NCI-H1417 (cell line): ENCODE measurements around the gene ATOSB.
A peak's percentile ranks its signal among the peaks of the same experiment; 100 is the strongest.

Experiments
- DNase-seq, 3 experiments: peaks; one replicate each; lab custom pipeline; 2025; lab: John Stamatoyannopoulos, UW

The ATOSB gene

DNA sequence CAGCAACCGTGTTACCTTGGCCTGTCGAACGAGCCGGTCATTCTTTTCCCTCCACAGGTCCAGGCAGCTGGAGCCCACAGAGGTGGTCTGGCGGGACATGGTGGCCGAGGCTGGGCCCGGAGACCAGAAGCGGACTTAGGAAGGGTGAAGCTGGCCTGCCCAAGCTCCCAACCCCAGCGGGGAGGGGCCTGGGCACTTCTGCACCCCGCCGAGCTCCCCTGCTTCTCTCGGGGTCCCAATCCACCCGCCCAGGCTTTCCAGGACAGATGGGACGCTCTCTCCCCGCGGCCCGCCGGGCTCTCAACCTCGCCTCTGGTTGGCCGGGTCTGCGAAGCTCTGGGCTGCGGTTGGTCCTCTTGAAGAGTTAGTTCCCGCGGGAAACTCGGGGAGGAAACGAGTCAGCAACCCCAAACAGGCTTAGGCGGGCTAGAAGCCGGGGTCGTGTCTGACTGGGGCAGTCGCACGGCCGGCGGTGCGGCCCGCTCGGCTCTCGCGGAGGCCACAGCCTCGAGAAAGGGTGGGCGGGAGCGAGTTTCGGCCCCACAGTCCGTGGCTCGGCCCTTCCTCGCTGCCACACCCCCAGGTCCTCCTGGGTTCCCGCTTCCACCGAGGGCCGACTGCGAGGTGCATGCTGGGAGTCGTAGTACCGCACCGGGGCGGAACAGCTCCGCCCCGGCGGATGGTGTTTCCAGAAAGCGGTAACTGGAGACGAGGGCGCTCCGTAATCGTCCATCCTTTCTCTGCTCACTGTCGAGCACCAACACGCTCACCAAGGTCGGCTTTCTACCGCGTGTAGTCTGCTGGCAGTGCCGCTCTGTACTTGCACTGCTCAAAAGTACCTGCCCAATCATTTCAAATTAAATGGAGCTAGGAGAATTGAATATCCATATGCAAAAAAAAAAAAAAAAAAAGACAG lies 36.0 kb downstream of the ATOSB start, which contains the start of gene FANCG:
FANCG (minus strand) TSS at position 517 of the 916 bp plus-strand sequence; CDS start at position 99, 418 bp downstream.
- DNase-seq, result peak; percentile 89 to 93 (median 92)

DNA sequence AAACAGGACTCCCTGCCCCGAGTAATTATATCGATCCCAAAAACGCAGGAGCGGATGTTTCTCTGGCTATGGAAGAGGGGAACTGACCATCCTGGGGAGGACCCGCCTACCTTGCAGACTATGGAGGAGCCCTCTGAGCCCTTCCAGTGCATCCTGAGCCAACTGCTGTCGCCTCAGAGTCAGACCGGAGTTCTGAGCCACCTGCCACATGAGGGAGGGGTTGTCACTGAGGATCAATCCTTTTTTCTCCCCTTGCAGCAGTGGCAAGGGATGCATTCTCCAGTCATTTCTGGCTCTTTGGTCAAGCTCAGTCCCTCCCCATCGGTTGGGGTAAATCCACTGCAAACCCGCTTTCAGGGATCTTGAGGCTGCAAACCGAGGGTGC lies 36.6 kb downstream of the ATOSB start:
- peak in 2 of 3 experiments; percentile 36 to 60 for DNase-seq

DNA sequence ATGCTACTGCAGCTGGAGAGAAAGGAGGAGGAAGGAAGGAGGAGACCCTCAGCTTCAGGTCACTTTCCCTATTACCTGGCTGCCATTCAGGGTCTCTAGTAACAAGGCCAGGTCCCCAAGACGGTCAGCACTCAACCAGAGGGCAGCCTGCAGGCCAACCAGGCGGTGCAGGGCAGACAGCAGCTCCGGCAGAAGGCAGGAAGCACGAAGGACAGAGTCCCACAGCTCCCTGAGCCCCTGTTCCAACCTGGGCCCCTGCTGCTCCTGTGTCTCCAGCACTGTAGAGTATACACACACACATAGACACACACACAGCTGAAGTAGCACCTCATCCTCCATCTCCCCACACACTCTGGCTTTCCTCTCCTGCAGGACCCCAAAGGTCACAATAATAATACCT lies 37.6 kb downstream of the ATOSB start:
- no peak for DNase-seq

DNA sequence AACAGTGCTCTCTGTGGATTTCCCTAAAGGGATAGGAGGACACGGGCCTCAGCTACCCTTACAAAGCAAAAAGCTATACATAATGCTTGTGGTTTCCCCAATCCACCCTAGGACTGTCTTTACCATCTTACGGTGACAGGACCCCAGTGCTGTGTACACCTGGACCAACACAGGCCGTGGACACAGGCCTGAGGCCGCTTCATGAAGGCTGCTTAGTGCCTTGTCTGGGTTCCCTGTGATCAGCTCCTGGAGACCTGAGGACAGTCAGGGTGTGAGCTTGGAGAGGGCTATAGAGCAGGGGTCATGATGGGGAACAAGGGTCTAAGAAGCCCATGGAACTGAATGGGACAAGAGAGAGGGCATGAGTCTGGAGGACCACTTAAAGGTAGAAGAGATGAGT lies 38.8 kb downstream of the ATOSB start:
- DNase-seq, result no peak

DNA sequence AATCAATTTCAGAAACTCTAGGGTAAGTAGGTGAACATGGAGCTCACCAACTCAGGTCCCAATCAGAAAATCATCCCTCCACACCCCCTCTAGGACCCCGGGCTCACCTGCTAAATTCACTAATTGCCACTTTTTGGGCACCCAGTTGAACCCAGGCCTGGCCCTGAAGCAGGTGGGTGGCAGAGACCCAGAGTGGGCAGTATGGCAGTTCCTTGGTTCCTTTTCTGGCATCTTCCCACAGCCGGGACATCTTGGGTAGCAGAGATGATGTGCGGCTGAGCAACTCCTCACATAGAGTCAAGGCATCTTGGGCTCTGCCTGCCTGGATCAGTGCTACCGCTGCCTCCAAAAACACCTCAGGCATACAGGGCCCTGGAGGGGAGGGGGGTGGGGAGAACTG lies 40.3 kb downstream of the ATOSB start:
- no peak for DNase-seq

DNA sequence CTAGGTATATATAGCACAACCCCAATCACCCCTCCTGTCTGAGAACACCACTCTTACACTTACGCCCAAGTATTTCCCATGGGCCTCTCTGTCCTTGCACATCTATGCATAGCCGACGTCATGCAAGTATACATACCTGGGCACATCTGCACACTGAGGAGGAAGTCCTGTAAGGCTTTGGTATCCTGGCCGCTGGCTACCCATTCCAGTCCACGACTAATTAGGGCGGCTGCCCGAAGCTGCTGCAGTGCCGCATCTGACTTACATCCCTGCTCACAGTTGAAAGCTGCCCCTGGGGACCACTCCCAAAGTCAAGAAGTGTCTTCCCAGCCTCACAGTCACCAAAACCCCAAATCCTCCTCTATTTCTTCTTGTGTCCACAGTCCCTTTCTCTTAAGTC lies 40.9 kb downstream of the ATOSB start:
- DNase-seq, result no peak

DNA sequence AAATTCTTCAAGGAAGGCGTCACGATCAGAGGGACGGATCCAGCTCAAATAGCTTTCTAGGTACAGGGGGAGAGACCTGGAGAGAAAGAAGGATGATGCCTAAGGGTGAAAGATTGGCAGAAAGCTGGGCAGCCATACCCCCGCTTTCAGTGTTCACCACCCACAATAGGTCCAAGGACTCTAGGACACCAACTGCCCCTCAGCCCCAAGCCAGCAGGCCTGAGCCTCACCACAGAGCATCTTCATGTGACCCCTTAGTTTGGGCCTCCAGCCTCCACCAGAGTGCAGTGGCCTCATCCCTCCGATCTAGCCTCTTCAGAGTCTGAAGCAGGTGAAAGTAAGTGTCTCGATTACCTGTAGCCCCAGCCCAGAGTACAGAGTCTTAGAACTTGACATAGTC lies 41.5 kb downstream of the ATOSB start:
- DNase-seq, result no peak

DNA sequence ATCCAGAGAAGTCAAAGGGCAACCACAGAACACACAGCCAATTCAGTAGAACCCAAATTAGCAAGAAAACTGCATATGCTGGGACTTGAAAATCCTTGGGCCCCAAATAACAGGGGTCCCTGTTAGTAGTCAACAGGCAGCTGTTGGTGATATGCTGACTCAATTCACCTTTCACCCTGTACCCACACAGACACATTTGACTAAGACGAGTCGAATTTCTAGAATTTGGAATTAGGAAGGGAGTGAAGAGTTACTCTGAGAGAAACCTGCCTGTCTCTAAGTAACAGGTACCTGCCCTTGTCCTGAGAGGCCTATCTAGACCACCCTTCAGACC lies 42.4 kb downstream of the ATOSB start:
- DNase-seq, result no peak

DNA sequence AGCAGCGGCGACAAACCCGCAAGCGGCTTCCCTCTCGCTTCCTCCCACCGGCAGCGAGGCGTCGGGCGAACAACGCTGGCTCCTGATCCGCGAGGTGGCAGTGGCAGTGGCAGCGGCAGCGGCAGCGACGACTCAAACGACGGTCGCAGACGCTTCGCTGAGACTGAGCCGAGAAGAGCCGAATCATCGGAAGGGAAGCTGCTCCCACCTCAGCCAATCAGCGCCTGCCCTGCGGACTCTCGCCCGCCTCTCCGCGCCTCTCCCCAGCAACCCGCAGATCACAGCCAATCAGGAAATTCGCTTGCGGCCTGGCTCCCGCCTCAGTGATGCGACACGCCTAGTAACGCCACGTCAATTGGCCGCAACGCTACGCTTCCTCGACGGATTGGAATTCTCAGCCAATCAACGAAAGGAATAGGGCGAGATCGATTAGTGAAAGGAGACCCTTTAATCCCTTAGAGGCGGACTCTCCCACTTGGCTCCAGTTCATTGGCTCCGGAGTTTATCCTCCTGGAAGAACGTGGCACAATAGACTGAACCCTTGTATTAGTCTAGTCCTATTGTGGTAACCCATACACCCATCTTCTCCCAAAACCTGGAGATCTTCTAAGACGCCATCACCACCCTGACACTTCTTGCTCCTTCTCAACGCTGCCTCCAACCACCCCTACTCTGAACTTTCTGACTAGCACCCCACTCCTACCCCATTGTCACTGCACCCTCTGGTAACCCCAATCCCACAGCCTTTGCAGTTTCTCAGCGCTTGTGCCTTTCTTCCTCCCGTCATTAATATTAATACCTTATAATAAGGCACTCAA lies 43.0 kb downstream of the ATOSB start, which contains the start of gene VCP:
VCP (minus strand) TSS at position 165 of the 818 bp plus-strand sequence. CDS start 272 bp downstream, outside the sequence.
- DNase-seq, result peak; percentile 91 to 98 (median 94)

DNA sequence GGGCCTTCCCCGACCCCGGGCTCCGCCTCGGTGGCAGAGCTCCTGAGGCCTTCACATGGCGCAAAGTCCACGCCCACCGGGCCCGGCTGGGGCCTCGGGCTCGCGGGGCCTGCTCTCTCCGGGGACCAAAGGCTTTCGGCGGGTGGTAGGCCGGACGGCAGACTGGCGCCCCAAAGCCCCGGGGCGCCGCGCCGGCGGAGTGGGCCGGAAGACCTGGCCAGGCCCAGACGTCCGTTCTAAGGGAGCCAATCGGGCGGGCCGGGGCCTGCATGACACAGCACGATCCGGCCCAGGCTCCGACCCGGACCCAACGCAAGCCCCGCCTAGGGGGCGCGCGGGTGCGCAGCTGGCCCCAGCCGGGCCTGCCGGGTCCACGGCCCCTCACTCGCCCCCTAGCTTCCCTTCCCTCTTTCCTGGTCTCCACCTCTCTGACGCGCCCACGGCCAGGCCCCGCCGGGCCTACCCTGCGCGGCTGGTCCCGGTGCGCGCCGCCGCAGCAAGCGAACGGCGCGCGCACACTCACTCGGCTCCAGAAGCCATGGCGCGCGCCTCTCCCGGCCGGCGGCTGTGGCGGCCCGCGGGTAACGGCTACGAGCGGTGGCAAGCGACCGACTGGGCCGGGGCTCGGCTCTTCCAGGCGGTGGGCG lies 43.7 kb downstream of the ATOSB start:
- DNase-seq, result peak; percentile 68 to 90 (median 86)

DNA sequence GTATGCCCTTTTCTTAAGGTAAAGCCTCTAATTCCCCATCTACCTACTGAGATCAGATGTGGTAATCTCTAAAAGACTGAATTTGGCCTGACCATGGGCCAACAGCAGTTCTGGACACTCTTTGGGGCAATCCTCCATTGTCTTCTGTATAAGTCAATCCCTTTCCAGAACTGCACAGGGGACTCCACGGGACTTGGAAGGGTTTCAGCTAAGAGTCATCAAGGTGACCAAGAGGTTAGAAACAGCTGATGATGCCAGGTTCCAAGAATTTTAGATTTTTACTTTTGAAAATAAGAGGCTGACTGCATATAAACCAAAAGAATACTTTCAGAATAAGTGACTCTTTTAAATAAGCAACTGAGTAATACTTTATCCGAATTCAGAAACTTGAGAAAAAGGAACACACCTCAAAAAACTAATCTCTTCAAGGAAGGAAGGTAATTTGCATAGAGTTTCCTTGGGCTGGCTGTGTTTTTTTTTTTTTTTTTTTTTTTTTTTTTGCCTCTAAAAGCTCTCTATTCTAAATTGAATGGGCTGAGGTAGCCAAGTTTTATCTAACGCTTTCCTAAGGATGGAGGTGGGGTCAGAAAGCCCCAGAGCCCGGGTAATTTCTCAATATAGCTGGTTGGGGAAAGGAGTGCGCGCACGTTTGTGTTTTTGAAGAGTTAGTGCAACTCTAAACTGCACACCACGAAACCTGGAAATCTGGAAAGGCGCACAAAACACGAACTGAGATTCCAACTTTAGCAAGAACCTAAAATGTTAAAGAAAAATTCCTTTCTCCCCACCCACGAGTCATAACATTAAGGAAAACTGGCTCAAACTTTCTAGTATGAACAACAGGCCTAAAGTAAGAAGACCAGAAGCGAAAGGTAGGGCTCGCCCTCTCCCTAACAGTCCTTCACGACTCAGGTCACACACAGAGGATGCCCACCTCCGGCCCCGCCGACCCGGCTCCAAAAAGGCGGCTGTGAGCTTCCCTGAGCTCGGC lies 44.5 kb downstream of the ATOSB start:
- no peak for DNase-seq

DNA sequence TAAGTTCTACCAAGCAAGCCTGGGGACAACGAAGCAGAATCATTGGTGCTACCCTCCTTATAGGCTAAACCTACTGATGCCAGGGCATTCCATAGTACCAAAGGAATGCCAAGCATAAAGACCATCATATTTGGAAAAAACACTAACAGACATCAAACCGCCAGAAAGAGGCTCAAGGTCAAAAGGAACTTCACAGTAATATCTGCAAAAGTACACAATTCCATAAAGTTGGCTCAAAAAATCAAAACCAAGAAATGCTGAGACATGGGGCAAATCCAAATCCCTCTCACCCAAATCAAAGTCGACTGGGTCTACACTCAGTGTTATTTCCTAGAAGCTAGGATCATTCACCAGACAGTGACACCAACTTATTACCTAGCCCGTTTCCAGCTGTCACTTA lies 46.6 kb downstream of the ATOSB start:
- no peak for DNase-seq

DNA sequence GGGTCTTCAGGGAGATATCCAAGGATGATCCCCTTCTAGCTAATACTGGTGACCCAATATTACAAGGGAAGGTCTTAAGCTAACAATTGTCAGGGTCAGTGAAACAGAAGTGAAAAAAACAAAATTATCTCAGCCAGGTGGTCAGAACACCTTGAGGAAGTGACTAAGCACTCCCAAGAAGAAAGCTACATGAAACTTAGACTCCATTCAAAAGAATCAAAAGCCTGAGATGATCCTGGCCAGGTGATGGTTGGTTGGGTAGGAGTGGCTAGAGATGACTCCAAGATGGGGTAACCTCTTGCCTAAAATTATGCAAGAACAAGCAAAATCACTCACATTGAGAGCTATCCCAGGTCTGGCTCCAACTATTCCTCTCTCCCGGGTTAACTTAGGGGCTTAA lies 48.6 kb downstream of the ATOSB start:
- no peak for DNase-seq

DNA sequence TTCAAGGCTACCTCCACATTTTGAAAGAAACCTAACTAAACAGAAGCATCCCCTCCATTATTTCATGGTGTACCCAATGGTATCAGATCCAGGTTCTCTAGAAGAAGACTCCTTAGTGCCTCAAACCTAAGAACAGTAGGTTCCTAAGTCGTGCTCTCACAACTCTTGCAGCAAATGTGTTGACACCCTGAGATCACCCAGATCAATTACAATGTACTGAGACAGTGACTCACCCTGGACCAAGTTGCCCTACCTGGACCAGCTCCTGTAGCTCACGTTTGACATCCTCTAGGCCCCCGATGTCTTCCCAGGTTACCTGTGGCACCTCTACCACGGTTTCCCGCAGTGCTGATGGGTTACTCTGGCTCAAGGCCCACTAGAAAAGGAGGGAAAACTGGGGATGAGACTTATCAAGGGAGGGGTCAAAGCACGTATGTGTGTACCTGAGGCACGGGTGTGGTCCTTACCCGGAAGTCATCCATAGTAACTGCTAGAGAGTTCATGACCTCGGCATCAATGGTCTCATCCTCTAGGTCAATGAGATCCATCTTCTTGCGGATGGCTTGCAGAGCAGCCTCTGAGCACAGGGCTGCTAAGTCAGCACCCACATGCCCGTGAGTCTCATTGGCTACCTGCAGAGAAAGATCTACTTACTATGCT lies 55.0 kb downstream of the ATOSB start:
- DNase-seq, result no peak

DNA sequence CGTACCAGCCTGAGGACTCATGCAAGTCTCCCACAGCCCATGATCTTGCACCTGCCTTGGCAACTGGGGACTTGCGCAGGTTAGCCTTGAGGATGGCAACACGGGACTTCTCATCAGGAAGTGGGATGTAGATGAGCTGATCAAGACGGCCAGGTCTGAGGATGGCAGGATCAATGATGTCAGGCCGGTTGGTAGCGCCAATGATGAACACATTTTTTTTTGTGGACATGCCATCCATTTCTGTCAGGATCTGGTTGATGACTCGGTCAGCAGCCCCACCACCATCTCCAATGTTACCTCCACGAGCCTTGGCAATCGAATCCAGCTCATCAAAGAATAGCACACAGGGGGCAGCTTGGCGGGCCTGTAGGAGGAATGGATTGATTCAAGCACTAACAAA lies 56.2 kb downstream of the ATOSB start:
- DNase-seq, result no peak

DNA sequence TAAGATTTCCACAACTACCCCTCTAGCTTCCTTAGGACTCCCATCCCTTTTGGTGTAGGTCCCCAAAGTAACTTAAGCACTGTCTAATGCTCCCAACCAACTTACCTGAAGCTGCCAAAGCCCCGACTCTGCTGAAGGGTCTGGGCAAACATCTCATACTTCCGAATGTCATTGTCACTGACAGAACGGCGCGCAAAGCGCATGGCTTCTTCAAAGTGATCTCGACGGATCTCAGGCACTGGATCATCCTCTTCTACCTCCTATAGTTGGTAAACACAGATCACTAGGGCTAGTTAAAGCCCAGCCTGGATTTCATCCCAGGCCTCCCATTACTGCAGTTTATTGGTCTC lies 58.4 kb downstream of the ATOSB start:
- no peak for DNase-seq

DNA sequence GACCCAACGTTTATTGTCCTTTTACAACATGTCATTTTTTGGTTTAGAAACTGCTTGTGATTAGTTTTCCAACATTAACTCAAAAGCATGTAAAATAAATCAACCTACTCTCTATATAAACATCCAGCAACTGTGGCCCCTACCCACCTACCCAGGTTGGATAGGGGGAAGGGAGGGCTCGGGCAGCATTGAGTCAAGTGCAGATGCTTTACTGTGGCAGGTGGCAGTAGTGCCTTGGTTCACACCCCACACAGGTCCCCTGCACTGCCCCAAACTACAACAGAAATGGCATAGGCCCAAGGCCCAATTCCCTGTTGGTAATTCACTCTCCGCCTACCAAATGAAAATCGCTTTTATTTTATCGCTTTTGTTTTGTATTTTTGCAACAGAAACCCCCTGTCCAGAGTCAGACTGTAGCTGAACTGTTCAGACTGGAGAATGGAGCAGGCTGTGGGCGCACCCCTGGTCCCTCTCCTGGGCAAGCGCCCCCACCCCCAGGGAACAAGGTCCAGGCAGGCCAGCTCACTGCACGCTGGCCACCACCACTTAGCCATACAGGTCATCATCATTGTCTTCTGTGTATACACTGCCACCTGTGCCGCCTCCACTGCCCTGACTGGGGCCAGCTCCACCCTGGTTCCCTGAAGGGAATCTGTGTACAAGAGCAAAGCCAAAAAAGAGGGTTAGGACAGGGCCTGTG lies 58.9 kb downstream of the ATOSB start:
- DNase-seq, result no peak

DNA sequence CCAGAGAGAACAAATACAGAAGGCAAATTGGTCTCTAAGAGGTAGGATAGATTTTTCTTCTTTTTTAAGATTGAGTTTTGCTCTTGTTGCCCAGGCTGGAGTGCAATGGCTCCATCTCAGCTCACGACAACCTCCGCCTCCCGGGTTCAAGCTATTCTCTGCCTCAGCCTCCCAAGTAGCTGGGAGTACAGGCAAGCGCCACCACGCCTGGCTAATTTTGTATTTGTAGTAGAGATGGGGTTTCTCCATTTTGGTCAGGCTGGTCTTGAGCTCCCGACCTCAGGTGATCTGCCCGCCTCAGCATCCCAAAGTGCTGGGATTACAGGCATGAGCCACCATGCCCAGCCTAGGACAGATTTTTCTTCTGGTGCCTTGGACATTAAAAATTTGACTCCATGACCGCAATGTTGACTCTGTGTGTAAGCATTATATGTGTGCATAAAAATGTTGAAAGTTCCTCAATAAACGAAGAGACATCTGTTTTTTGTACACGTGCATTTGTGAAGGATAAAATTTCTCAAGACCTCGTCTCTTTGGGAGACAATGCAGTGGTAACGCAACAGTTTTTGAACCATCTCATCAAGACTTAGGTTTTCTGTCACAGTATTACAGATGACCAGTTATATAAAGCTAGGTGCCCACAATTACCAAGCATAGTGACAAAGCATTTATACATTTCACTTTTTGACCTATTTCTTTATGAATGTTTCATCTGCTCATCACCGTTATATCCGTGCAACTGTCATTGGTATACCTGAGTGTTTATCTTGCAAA lies 60.6 kb downstream of the ATOSB start:
- no peak for DNase-seq

DNA sequence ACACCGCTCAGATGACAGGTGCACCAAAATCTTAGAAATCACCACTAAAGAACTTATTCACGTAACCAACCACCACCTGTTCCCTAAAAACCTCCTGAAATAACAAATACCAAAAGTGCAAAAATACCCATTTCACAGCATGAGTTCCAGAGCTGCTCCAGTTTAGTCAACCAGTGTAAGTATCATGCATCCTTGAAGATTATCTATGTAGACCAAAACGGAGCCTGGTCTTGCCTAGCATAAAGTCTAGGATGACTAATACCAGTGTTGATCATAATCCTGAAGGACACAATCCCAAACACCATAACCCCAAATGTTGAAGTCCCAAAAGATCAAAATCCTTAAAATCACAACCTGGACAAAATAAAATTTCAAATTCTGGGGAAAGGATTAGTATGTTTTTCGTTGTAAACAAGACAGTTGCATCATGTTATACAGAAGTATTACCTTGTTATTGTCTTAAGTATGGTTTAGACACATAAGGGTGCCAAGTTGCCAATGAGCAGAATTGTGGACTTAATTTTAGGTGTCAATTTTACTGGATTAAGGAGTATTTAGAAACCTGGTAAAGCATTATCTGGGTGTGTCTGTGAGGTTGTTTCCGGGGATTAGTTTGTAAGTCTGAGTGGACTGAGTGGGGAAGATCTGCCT lies 61.4 kb downstream of the ATOSB start:
- no peak for DNase-seq
